Hippocampal formation (tissue), 2 donors: ENCODE data around the gene PCNX3.
"Not testable (repeated sequence)": the region's sequence is repeated elsewhere in the genome, so short reads cannot be mapped to it uniquely, and the experiment has no call there.

ENCODE experiments used
- DNase-seq, 2 donors: peaks; one replicate each; lab custom pipeline; 2025; lab: John Stamatoyannopoulos, UW

PCNX3 gene

GRCh38 chr11:65619281-65619928 lies 3.8 kb downstream of the PCNX3 start:
- no peak for DNase-seq

DNA sequence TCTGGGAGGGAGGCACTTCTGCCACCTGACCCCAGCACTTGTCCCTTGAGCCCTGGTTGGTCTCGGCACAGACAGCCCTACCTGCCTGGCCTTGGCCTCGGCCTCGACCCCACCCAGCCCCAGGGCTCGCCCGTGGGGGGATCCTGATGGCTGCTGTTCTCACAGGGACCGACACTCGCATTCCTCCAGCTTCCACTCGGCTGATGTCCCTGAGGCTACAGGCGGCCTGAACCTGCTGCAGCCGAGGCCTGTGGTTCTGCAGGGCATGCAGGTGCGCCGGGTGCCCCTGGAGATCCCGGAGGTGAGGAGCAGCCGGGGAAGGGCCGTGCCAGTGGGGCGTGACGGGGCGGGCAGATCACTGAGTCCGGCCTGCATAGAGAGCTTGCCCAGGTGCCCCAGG lies 5.1 kb downstream of the PCNX3 start:
- DNase-seq, result no peak

- no peak for DNase-seq
Measured at GRCh38 chr11:65621460-65621859, 5.9 kb downstream of the PCNX3 start.

DNA sequence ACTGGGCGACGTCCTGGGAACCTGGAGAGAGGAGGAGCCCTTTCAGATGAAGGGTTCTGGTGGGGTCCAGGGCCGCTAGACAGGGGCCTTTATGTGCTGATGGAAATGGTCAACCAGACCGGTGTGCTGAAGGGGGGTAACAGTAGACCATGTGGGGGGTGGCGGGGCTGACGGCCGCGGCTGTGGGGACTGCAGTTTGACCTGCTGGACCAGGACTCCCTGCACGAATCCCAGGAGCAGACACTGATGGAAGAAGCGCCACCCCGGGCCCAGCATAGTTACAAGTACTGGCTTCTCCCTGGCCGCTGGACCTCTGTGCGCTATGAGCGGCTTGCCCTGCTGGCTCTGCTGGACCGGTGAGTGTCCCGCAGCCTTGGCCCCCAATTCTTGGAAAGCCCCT lies 6.4 kb downstream of the PCNX3 start:
- DNase-seq, result no peak

DNA sequence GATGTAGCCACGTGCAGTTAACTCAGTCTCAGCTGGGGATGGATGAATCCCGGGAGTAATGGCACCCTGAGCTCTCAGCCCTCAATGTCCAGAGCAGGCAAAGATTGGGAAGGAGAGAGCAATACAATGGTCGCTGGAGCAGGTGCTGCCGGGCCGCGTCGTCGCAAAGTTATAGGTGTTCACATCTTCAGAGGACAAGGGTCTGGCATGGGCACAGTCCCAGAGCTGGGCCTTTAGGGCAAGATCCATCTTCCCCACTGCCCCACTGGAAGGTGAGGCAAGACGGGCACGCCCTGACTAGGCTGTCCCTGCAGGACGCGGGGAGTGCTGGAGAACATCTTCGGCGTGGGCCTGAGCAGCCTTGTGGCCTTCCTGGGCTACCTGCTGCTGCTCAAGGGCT lies 7.6 kb downstream of the PCNX3 start:
- no peak for DNase-seq

DNA sequence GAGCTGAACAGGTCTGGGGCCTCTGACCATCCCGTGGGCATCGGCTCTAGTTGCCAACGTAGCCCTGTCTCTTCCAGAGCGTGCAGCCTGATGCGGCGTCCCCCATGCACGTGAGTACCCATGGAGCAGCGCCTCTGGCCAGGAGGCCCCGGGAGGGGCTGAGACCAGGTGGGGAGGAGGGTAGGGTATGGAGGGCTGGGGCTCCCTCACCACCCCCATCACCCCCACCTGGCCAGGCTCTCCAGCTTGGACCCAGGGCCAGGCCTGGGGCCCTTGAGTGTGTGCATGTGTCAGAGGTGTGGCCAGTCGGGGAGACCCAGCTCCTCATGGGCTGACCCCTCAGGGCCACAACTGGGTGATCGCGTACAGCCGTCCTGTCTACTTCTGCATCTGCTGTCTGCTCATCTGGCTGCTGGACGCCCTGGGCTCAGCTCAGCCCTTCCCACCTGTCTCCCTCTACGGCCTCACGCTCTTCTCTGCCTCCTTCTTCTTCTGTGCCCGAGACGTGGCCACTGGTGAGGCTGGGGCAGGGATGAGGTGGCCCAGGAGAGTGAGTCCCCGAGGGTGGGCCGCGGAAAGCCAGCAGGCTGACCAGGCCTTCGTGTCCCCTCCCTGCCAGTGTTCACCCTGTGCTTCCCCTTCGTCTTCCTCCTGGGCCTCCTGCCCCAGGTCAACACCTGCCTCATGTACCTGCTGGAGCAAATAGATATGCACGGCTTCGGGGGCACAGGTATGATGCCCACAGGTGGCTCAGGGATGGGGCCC lies 8.5 kb downstream of the PCNX3 start:
- no peak for DNase-seq

DNA sequence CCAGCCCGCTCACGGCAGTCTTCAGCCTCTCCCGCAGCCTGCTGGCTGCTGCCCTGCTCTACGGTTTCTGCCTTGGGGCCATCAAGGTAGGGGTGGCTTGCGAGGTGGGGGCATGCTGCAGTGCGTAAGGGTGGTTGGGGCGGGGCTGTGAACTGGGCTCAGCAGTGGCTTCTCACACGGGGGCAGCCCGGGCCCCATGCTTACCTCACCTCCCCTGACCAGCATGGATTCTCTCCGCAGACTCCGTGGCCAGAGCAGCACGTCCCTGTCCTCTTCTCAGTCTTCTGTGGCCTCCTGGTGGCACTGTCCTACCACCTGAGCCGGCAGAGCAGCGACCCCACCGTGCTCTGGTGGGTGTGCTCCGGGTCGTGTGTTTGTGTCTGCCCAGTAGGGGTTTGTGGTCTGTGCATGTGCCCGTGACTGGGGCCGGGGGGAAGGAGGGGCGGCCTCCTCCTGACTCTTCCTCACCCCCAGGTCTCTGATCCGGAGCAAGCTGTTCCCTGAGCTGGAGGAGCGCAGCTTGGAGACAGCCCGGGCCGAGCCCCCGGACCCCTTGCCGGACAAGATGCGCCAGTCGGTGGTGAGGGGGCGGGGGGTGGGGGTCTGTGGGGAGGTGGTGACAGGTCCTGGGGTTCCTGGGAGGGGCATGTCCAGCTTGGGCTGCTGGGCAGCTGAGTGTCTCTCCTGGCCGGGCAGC lies 9.5 kb downstream of the PCNX3 start:
- no peak for DNase-seq

DNA sequence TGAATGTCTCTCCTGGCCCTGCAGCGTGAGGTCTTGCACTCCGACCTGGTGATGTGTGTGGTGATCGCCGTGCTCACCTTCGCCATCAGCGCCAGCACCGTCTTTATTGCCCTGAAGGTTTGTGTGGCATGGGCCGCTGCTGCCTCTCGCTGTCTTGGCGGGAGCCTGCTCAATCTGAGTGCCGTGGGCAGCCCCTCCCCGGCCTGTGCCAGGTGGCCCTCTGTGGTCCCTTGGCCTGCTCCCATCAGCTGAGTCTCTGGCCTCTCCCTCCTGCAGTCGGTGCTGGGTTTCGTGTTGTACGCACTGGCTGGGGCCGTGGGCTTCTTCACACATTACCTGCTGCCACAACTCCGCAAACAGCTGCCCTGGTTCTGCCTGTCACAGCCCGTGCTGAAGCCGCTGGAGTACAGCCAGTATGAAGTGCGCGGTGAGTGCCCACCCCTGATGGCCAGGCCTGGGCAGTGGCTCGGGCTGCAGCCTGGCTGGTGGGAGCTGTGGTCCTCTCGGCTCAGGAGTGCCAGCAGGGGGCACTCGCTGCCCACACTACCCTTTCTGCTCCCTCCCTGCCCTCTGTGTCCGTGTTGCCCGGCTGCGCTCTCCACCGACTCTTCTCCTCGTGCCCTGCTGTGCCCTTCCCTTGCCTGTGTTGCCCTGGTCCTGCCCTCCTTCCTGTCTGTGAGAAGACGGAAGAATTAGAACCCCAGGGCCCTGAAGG lies 10.2 kb downstream of the PCNX3 start:
- DNase-seq, result peak; percentile 56 to 63

GRCh38 chr11:65627202-65627601 lies 11.6 kb downstream of the PCNX3 start:
- no peak for DNase-seq

- DNase-seq, result no peak
Measured at GRCh38 chr11:65629579-65629978, 14.0 kb downstream of the PCNX3 start.

DNA sequence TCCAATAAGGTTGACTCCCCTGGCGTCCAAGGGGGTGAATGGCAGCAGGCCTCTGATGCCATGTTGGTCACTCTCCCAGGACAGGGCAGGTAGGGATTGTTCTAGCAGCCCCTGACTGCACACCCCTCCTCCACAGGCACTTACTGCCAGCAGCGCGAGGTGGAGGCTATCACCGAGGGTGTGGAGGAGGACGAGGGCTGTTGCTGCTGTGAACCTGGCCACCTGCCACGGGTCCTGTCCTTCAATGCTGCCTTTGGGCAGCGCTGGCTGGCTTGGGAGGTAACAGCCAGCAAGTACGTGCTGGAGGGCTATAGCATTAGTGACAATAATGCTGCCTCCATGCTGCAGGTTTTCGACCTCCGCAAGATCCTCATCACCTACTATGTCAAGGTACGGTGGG lies 14.6 kb downstream of the PCNX3 start:
- no peak for DNase-seq

DNA sequence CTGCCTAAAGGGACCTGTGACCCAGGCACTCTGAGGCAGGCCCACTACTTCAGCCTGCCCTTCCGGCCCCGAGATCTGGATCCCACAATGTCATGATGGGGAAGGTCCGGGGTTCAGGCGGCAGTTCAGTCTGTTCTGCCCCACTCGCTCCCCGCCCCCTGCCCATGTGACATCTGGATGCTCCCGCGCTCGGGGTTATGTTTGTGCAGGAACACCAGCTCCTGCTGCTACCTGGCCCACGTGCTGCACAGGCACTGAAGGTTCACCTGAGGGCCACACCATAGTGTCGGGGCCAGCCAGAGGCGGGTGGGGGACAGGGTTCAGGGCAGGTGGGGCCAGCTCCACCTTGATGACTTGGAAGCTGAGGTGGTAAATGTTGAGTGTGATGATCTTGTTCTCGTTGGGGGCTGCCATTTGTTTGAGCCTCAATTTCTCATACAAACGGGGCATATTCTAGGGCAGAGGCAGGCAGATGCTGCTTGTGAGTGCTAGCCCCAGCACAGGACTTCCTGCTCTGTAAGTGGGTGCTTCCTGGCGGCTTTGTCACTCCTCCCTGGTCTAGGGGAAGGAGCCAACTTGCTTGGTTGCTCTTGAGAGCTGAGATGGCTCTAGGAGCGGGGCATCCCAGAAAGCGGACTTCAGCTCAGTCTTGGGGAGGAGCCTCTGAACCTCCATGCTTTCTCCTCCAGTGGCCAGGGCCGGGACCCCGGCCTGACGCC lies 18.0 kb downstream of the PCNX3 start:
- no peak for DNase-seq

GRCh38 chr11:65634109-65634436 lies 18.5 kb downstream of the PCNX3 start:
- DNase-seq, result no peak

GRCh38 chr11:65634440-65634839 lies 18.9 kb downstream of the PCNX3 start:
- no peak for DNase-seq

GRCh38 chr11:65634905-65635731 lies 19.5 kb downstream of the PCNX3 start:
- DNase-seq, result no peak

DNA sequence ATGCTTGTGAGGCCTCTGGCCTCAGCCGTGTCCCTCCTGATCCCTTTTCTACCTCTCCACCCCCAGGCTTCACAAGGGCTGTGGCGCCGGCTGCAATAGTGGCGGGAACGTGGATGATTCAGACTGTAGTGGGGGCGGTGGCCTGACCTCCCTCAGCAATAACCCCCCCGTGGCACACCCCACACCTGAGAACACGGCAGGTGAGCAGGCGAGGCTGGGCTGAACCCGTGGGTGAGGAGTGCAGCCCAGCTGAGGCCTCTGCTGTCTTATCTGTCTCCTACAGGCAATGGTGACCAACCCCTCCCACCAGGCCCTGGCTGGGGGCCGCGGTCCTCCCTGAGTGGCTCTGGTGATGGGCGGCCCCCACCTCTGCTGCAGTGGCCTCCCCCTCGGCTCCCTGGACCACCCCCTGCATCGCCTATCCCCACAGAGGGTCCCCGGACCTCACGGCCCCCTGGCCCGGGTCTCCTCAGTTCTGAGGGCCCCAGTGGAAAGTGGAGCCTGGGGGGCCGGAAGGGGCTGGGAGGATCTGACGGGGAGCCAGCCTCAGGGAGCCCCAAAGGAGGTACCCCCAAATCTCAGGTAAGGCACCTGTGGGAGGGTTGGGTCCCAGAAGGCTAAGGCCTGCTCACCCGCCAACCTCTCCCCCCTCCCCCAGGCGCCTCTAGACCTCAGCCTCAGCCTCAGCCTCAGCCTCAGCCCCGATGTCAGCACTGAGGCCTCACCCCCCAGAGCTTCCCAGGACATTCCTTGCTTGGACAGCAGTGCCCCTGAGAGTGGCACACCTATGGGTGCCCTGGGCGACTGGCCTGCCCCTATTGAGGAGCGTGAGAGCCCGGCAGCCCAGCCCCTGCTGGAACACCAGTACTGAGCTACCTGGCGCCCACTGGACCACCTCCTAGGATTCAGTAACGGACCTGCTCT lies 20.8 kb downstream of the PCNX3 start:
- DNase-seq, result no peak

DNA sequence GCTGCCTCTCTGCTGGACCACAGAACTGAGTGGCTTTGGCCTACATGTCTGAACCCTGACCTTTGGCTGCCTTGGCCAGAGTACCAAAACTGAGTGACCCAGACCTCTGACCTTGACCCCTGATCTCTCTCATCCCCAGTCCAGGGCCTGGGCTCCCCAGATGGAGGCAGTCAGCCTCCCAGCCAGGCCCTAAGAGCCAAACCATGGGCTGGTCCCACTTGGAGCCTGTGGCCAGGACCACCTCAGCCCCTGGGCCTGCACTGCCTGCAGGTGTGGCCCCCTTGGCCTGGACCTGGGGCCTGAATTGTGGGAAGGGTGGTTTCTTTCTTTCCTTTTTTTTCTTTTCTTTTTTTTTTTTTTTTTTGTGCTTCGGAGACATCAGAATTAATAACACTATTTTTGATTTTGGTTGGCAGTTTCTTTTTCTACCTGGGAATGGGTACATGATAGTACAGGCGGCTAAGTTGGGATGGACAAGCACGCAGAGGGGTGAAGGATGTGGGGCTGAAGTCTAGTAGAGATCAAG lies 21.5 kb downstream of the PCNX3 start:
- DNase-seq, result no peak

DNA sequence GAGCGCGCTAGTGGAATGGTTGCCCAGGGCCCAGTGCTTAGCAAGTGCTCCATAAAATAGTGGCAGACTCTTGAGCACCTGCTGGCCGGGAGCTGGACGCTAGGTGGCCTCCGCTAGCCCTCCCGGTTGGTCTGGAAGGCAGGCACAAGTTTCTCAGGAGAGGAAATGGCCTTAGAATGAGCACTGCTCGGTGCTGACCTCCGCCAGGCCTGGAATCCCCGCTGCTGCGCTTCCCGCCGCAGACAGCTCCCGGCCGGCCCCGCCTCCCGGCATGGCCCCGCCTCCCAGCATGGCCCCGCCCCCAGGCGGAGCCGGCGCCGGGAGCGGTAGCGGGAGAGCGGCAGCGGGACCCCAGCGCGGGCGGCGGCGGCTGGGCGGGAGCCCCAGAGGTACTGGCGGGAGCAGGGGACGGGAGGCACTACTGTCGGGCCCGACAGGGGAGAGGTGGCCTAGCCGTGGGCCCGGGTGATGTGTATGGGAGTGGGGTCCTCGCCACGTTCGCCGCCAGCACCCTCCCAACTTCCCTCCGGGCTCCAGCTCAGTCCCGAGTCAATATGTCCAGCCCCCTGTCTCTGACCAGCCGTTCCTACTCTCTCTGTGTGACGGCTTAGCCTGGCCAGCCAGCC lies 22.3 kb downstream of the PCNX3 start, which contains the start of gene SIPA1:
Gene SIPA1, plus strand, starts transcription at position 308 of the 626 bp plus-strand sequence. CDS start 2,821 bp downstream, outside the sequence.
- peak; percentile 46 to 59 for DNase-seq

- not testable (repeated sequence) for DNase-seq
Measured at GRCh38 chr11:65639228-65639597, 23.6 kb downstream of the PCNX3 start.
